Measurements from ENCODE around the gene HLCS. TPM values are rescaled to one million over a fixed set of nuclear protein-coding genes. Genes with fewer than 3 reads are reported as not detected.

Gene HLCS
- total and polyA plus RNA-seq, 2 donors (not counting 3 experiments of a cell fraction or from before 2014, with no cell fraction given) = 6.7 to 17.2 TPM

GRCh38 chr21:36785615-36786014, 180.9 kb downstream of the HLCS start:
- Histone ChIP-seq H3K27ac (ENCODE audit: insufficient read depth, low read depth, low read length) (no peak overlapping the region), H3K9me1 (replicated peaks; ENCODE audit: control insufficient read depth, extremely low read depth, insufficient read depth, low read length) (no peaks in the 10 kb centered on the region), H3K9me3 (replicated peaks; ENCODE audit: control insufficient read depth, insufficient read depth, low read length) (no peaks in the 10 kb centered on the region), H4K20me1 (replicated peaks; ENCODE audit: control insufficient read depth, extremely low read depth, insufficient read depth, low read length) (no peaks in the 10 kb centered on the region), H3K4me1 (ENCODE audit: control insufficient read depth, extremely low read depth, insufficient read depth, low read length) (no peaks in the 10 kb centered on the region), H3K4me2 (ENCODE audit: insufficient read depth, low read length) (no peak overlapping the region), H2AFZ (ENCODE audit: low read depth, low read length) (no peak overlapping the region), H3K36me3 (ENCODE audit: control insufficient read depth in 2 of 2, extremely low read depth in 1 of 2, insufficient read depth in 2 of 2, low read length in 2 of 2) (no peaks in the 10 kb centered on the region), H3K79me2 (ENCODE audit: control insufficient read depth, insufficient read depth, low read length) (no peaks in the 10 kb centered on the region), H3K27me3 (ENCODE audit: control insufficient read depth in 2 of 2, insufficient read depth in 2 of 2, low read length in 2 of 2) (no peaks in the 10 kb centered on the region), H3K9ac (replicated peaks; ENCODE audit: extremely low read depth, insufficient read depth, low read length) (no peak overlapping the region), H3K4me3 (replicated peaks in 1 of 3; ENCODE audit: insufficient read depth in 1 of 3, low read depth in 1 of 3, low read length in 3 of 3) (no peak overlapping the region)
- BruUV-seq (replicated peaks) = no TSS peak
- CTCF ChIA-PET = interaction anchor here (0.9 kb wide), 1 partner anchor 27 kb away, joined by 4 read pairs; no protein-coding TSS in a partner anchor
- POLR2A ChIA-PET = no interaction called here
- intact Hi-C loops (cut with micrococcal nuclease) = no loop called here
- dilution Hi-C loops (cut with MboI; ENCODE audit: extremely low pct_ligation_motif_present, low sequenced_read_pairs) = no loop called here
- FAIRE-seq (no peak), DNase-seq (ENCODE audit: low read depth, low spot score) (no peak)
- TF ChIP-seq EZH2 (IDR thresholded peaks at IDR 0.05; ENCODE audit: borderline replicate concordance, low read depth, low read length, severe bottlenecking) = no peak
- TF ChIP-seq MAX (IDR thresholded peaks at IDR 0.05; ENCODE audit: insufficient read depth, insufficient read length) = no peak
- no peak for TF ChIP-seq GATA2 (IDR thresholded peaks at IDR 0.05; ENCODE audit: insufficient read depth, insufficient read length, low read depth, low read length)
- TF ChIP-seq MYC (IDR thresholded peaks at IDR 0.05; ENCODE audit: low read depth, low read length) = no peak
- TF ChIP-seq POLR2A (IDR thresholded peaks at IDR 0.05; ENCODE audit: low read depth, low read length) = no peak
- no peak for TF ChIP-seq CTCF (IDR thresholded peaks at IDR 0.05; ENCODE audit: extremely low read depth in 1 of 2, insufficient read depth in 1 of 2, low read depth in 1 of 2, low read length in 2 of 2)
- TF ChIP-seq FOS (IDR thresholded peaks at IDR 0.05; ENCODE audit: borderline replicate concordance, insufficient read depth, low read length) = no peak
- TF ChIP-seq POLR2AphosphoS5 (IDR thresholded peaks at IDR 0.05; ENCODE audit: insufficient read depth, low read depth, low read length) = no peak
- no peak for TF ChIP-seq JUN (IDR thresholded peaks at IDR 0.05; ENCODE audit: borderline replicate concordance, insufficient read depth, insufficient read length, low read depth)

Data from endothelial cell of umbilical vein (primary cell).